ENCODE measurements around the gene ADAMTS6. TPM values are rescaled to one million over a fixed set of nuclear protein-coding genes. Genes with fewer than 3 reads are reported as not detected.

Gene ADAMTS6
- total RNA-seq, 2 donors from 2014 or later, result 0.12 to 0.77 TPM

DNA sequence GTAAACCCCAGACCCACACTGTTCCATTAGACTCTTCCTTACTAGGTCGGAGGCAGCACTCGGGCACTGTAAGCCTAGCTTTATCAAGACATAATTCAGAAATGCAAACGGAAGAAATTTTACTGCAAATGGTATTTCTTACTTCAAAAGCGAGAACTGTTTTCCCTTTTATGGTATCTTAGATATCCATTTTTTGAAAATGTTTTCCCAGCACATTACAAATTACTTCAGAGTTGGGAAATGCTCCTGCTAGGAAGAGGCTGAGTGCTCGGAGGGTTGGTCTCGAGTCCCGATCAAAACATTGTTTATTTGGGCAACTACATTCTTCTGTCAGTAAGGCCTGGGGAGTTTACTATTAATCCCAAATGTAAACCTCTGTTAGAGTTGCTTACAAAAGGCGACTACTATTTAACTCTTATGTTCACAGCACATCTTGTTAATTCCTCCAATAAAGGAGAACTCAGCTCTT is 380.1 kb downstream of the ADAMTS6 start:
- DNase-seq, result no peak

DNA sequence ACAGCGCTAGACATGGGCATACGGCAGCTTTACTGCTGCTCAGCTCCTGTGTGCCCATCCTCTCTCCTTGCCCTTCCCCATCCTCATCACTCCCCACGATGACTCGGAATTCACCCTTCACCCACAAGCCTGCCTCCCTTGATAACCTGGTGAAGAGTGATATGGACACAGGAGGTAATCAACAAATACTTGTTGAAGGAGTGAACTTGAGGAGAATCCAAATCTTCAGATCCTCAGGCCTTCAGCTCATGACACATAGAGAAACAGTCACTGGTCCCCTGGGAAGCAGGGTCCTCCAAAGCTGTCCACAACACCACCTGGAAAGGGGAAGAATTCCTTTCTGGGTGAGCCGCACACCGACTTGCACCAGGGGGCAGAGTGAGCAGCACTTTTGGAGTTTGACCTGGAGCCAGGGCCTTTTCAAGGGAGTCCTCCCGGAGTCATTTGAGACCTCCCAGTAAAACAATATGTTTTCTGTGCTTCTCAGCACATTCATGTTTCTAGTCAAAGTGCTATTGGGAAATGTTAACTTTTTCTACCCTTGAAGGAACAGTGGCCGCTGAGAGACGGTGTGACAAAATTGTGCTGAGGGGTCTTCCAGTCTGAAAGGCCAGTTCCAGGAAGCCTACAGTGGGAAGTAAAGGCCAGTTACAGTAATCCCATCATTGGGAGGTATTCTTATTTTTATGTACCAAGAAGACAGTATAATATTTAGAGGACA is 380.6 kb downstream of the ADAMTS6 start:
- DNase-seq, result peak; percentile 69
- intact Hi-C loops (cut with DNase I), result loop anchor here (2.0 to 10.0 kb wide), 2 partner anchors 286 to 380 kb away; partner anchors contain the start of gene ADAMTS6
- Histone ChIP-seq H3K9me3 (no peaks in the 10 kb centered on the region), H3K4me1 (no peaks in the 10 kb centered on the region), H3K27me3 (no peaks in the 10 kb centered on the region), H3K36me3 (no peaks in the 10 kb centered on the region), H3K9ac (ENCODE audit: low read depth in 2 of 2, low read length in 2 of 2) (no peak overlapping the region), H3K27ac (peak overlapping the region; percentile 40), H3K4me3 (no peak overlapping the region)
- TF ChIP-seq, protein P1, sequence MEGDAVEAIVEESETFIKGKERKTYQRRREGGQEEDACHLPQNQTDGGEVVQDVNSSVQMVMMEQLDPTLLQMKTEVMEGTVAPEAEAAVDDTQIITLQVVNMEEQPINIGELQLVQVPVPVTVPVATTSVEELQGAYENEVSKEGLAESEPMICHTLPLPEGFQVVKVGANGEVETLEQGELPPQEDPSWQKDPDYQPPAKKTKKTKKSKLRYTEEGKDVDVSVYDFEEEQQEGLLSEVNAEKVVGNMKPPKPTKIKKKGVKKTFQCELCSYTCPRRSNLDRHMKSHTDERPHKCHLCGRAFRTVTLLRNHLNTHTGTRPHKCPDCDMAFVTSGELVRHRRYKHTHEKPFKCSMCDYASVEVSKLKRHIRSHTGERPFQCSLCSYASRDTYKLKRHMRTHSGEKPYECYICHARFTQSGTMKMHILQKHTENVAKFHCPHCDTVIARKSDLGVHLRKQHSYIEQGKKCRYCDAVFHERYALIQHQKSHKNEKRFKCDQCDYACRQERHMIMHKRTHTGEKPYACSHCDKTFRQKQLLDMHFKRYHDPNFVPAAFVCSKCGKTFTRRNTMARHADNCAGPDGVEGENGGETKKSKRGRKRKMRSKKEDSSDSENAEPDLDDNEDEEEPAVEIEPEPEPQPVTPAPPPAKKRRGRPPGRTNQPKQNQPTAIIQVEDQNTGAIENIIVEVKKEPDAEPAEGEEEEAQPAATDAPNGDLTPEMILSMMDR (IDR thresholded peaks at IDR 0.05), result peak; percentile 56

More for the DNA sequence above, 380.1 kb downstream of the ADAMTS6 start:
- H3K4me3 ChIP-seq, result no peak overlapping the region
- H3K9me3 ChIP-seq, result no peaks in the 10 kb centered on the region
- no peaks in the 10 kb centered on the region for H3K27me3 ChIP-seq
- TF ChIP-seq, protein P1 (IDR thresholded peaks at IDR 0.05), result no peak
- H3K4me1 ChIP-seq, result no peaks in the 10 kb centered on the region
- H3K9ac ChIP-seq (ENCODE audit: low read depth in 2 of 2, low read length in 2 of 2), result no peak overlapping the region
- intact Hi-C loops (cut with DNase I), result loop anchor here (2.0 to 10.0 kb wide), 2 partner anchors 287 to 379 kb away; partner anchors contain the start of gene ADAMTS6
- H3K27ac ChIP-seq, result peak overlapping the region; percentile 40
- no peaks in the 10 kb centered on the region for H3K36me3 ChIP-seq

Other genes starting within 250 kb of the ADAMTS6 start
- 10 to 100 TPM; 10.4 to 31.4 TPM for gene CENPK, start 81.2 kb upstream of the ADAMTS6 start, total RNA-seq
- gene PPWD1, start 81.4 kb upstream of the ADAMTS6 start, total RNA-seq, result 10 to 100 TPM; 23.5 to 28.2 TPM
- 1 to 10 TPM; 5.8 to 8.8 TPM for gene TRIM23, start 142.4 kb upstream of the ADAMTS6 start, total RNA-seq
- gene SHLD3, start 143.1 kb upstream of the ADAMTS6 start, total RNA-seq, result 1 to 10 TPM; 3.1 to 3.9 TPM
- 10 to 100 TPM; 20.1 to 23.6 TPM for gene TRAPPC13, start 143.1 kb upstream of the ADAMTS6 start, total RNA-seq
- gene SGTB, start 240.2 kb upstream of the ADAMTS6 start, total RNA-seq, result 1 to 10 TPM; 3.7 to 4.4 TPM
- gene NLN, start 240.3 kb upstream of the ADAMTS6 start, total RNA-seq, result 10 to 100 TPM; 13.7 to 24.6 TPM